Pancreas (tissue), 10 donors: Measurements from ENCODE around the gene SYTL3. TPM values are rescaled to one million over a fixed set of nuclear protein-coding genes. Genes with fewer than 3 reads are reported as not detected.

Source experiments
- ATAC-seq, 4 donors: fragments of 200-7000 bp; cut with Tn5 transposase; one replicate each; pipeline versions ENCODE4 v1.8.0 to v1.9.1; 2020; ENCODE audit warnings: mild to moderate bottlenecking in 4 of 4, moderate library complexity in 4 of 4
- DNase-seq, 6 donors: peaks; one replicate each; pipeline ENCODE4 v3.0.0-alpha.2; 2020
- FAIRE-seq: peaks from 2 replicates; lab custom pipeline; 2012; peaks lifted over from hg19 to GRCh38; lab: Jason Lieb, UNC
- H3K27ac ChIP-seq, 4 donors: fragments of 200-600 bp; sonication (generic); 1 replicate in 3 of 4; 2 replicates in 1 of 4; pipeline versions ENCODE4 v1.5.0 to v1.8.0; 2020
- H3K27me3 ChIP-seq, 4 donors: fragments of 200-600 bp; one replicate each; pipeline ENCODE4 v1.8.0; 2021
- H3K36me3 ChIP-seq, 3 donors: fragments of 200-600 bp; sonication (generic) in 1 of 3; one replicate each; pipeline versions ENCODE4 v1.5.0 to v1.8.0; 2020 to 2021
- H3K4me1 ChIP-seq, 3 donors: fragments of 200-600 bp; one replicate each; pipeline ENCODE4 v1.8.0; 2021
- H3K4me3 ChIP-seq, 4 donors: fragments of 200-600 bp; sonication (generic) in 2 of 4; one replicate each; pipeline versions ENCODE4 v1.5.0 to v1.8.0; 2020 to 2021
- H3K9me3 ChIP-seq, 4 donors: fragments of 200-600 bp; one replicate each; pipeline ENCODE4 v1.8.0; 2021
- WGBS, 2 donors: extraction: QIAGEN DNeasy Blood & Tissue Kit; methylation state at CpG; one replicate each; pipeline ENCODE4 v1.1.7; 2013; 5-methylcytosine and 5-hydroxymethylcytosine counted together
- intact Hi-C, 3 donors: fragments of 100-400 bp; cut with DNase I; formaldehyde crosslinking; loops; one replicate each; pipeline versions ENCODE4 v1.11.1 to v1.14.2; 2022
- polyA plus RNA-seq, 2 donors: library from polyadenylated mRNA; stranded (reverse); fragments of 200-250 nt; gene quantifications; one replicate each; pipeline ENCODE4 v1.2.3, GENCODE V29; 2013
- total RNA-seq, 6 donors: library from RNA; stranded (reverse); fragmentation: NEBNext Ultra II Directional in 4 of 6; extraction: Animal tissue kit (Norgen Biotek cat#: 25700) in 4 of 6; gene quantifications; one replicate each; pipeline versions ENCODE4 v1.2.1 to v1.2.4, GENCODE V29; 2021 to 2023
- TF ChIP-seq, protein P1 (sequence below), 4 donors: fragments of 200-600 bp; sonication (generic) in 3 of 4; IDR thresholded peaks; one replicate each; pipeline versions ENCODE4 v1.5.0 to v1.8.0; 2021; ENCODE audit warnings: antibody characterized with exemption in 4 of 4
- donor health status: healthy with polysubstance abuse.
- donor health status: DM: no; HTN: no; CAD: no; lungs with moderate emphysema.
- donor health status: DM: no; HTN: no; CAD: no.
- donor health status: control.
- donor health status: control.
- donor health status: Bipolar disorder and iron deficiency.
- donor health status: DM: yes; HTN: yes; CAD: no.
- donor health status: DM: no; HTN: no; CAD: no.
- donor health status: DM: no; HTN: no; CAD: no.
- donor health status: DM: yes; HTN: yes; CAD: no.

The SYTL3 gene
- total and polyA plus RNA-seq, 8 donors = 0.28 to 1.9 (median 0.83) TPM

- ATAC-seq = no peak
- intact Hi-C loops = no loop called here
- no peak overlapping the region for H3K4me3 ChIP-seq
- TF ChIP-seq, protein P1, sequence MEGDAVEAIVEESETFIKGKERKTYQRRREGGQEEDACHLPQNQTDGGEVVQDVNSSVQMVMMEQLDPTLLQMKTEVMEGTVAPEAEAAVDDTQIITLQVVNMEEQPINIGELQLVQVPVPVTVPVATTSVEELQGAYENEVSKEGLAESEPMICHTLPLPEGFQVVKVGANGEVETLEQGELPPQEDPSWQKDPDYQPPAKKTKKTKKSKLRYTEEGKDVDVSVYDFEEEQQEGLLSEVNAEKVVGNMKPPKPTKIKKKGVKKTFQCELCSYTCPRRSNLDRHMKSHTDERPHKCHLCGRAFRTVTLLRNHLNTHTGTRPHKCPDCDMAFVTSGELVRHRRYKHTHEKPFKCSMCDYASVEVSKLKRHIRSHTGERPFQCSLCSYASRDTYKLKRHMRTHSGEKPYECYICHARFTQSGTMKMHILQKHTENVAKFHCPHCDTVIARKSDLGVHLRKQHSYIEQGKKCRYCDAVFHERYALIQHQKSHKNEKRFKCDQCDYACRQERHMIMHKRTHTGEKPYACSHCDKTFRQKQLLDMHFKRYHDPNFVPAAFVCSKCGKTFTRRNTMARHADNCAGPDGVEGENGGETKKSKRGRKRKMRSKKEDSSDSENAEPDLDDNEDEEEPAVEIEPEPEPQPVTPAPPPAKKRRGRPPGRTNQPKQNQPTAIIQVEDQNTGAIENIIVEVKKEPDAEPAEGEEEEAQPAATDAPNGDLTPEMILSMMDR (IDR thresholded peaks at IDR 0.05) = no peak
- H3K27ac ChIP-seq = no peak overlapping the region
- H3K36me3 ChIP-seq = no peaks in the 10 kb centered on the region
- FAIRE-seq = no peak
- H3K9me3 ChIP-seq = no peaks in the 10 kb centered on the region
- 90 to 91% methylated on average over 8 of the region's 8 CpGs for WGBS, 2 donors
- no peak for DNase-seq
- H3K27me3 ChIP-seq = no peaks in the 10 kb centered on the region
- H3K4me1 ChIP-seq = no peaks in the 10 kb centered on the region
Measured at GRCh38 chr6:158725704-158726103, 75.8 kb downstream of the SYTL3 start.

DNA sequence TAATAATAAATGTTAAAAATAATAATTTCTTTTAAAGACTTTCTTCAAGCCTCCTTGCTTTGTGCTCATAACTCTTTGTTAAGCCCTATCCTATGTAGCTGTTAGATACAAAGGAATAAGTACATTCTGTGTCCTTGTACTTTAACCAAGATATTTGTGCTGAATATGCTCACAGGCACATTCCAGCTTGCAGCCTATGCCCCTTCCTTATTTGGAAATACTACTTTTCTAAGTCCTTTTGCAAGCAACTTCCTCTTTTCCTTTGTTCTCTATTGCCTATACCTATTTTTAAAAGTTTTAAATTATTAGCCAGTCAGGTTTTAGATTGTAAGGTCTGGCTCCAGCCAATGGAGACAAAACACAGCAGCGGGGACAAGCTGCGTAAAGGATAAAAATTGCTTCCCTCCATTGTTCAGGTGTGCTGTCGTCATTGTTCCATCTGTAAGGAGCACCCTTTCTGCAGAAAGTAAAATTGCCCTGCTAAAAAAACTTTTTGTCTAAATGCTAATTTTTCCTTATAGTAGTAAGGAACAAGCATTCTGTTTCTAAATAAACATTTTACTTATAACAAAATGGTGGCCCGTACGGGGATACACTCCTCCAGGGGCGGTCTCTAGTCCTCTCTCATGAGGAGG lies 80.2 kb downstream of the SYTL3 start:
- Histone ChIP-seq H3K4me3 (no peak overlapping the region), H3K9me3 (no peaks in the 10 kb centered on the region), H3K27ac (no peak overlapping the region), H3K36me3 (no peaks in the 10 kb centered on the region), H3K27me3 (no peaks in the 10 kb centered on the region), H3K4me1 (no peaks in the 10 kb centered on the region)
- intact Hi-C loops = no loop called here
- 92 to 93% methylated on average over 6 of the region's 6 CpGs for WGBS, 2 donors
- TF ChIP-seq, protein P1 (IDR thresholded peaks at IDR 0.05) = no peak
- ATAC-seq (no peak), DNase-seq (no peak), FAIRE-seq (no peak)

DNA sequence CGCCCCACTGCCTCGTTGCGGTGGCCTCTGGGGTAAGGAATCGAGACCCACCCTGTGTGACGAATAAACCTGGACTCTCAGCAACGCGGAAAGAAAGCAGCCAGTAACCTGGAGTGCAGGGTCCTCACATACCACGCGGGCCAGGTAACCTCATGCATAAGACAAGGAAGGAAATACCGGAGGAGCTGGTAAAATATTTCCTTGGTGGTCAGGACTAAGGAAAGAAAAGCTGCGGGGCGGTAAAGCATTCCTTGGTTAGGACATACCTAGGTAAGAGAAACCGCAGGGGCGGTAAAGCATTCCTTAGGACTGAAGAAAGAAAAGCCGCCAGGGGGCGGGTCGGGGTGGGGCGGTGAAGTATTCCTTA lies 80.7 kb downstream of the SYTL3 start:
- intact Hi-C loops = no loop called here
- FAIRE-seq = no peak
- Histone ChIP-seq H3K27ac (no peak overlapping the region), H3K9me3 (no peaks in the 10 kb centered on the region), H3K36me3 (no peaks in the 10 kb centered on the region), H3K4me3 (no peak overlapping the region), H3K4me1 (no peaks in the 10 kb centered on the region), H3K27me3 (no peaks in the 10 kb centered on the region)
- no peak for DNase-seq
- WGBS, 2 donors = 89 to 90% methylated on average over 18 of the region's 18 CpGs
- ATAC-seq = no peak
- TF ChIP-seq, protein P1 (IDR thresholded peaks at IDR 0.05) = no peak

DNA sequence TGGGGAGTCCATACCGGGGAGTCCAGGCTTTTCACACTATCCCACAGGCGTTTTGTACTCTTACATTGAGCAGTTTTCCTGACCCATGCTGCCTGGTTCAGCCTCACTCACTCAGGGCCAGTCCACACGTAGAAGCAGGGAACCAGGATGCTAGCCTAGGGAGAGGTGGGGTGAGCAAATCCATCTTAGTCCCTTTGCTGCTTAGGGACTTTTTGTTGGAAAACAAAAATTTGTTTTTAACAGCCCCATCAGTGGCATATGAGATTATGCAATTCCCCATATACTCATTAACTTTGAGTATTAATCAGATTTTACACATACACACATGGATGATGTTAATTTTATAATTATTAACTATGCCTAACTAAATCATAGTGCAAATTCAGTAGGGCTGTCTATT lies 85.2 kb downstream of the SYTL3 start:
- Histone ChIP-seq H3K4me3 (no peak overlapping the region), H3K36me3 (no peaks in the 10 kb centered on the region), H3K4me1 (no peaks in the 10 kb centered on the region), H3K9me3 (no peaks in the 10 kb centered on the region), H3K27ac (no peak overlapping the region), H3K27me3 (no peaks in the 10 kb centered on the region)
- ATAC-seq = peak in 3 of 4 donors; percentile 21 to 60 (median 32)
- no peak for FAIRE-seq
- TF ChIP-seq, protein P1 (IDR thresholded peaks at IDR 0.05) = no peak
- DNase-seq = no peak
- WGBS, 2 donors = 56 to 57% methylated on average over 3 of the region's 3 CpGs
- intact Hi-C loops = no loop called here

DNA sequence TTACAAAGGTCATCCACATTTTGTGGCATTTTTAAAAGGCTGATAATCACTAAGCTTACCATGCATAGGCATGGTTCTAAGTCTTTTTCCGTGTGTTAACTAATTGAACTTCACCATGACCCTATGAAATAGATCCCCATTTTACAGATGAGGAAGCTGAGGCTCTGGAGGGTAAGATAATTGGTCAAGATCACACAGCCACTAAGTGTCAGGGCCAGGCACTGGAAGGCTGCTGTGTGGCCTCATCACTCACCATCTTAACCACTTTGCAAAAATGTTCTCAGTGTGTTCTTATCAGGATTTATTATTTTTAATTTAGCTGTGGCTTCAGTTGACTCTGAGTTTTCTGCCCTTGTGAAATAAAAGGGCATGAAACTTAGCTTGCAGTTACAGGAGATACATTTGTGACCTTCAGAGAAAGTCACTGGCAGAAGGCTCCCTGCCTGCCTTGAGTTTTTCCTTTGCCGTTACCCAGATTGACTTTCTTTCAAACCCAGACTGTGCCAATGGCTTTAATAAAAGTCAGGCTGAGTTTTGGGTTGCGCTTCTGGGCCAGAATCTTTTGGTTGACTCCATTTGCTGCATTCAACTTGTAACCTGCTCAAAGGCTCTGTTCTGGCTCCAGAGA lies 87.3 kb downstream of the SYTL3 start:
- no peaks in the 10 kb centered on the region for H3K9me3 ChIP-seq
- intact Hi-C loops = no loop called here
- ATAC-seq = no peak
- H3K27me3 ChIP-seq = no peaks in the 10 kb centered on the region
- no peaks in the 10 kb centered on the region for H3K4me1 ChIP-seq
- H3K27ac ChIP-seq = no peak overlapping the region
- DNase-seq = no peak
- TF ChIP-seq, protein P1 (IDR thresholded peaks at IDR 0.05) = no peak
- FAIRE-seq = no peak
- 93 to 99% methylated on average over 3 of the region's 3 CpGs for WGBS, 2 donors
- H3K36me3 ChIP-seq = no peaks in the 10 kb centered on the region
- H3K4me3 ChIP-seq = no peak overlapping the region
